ENCODE data around the gene OR8S1. TPM values are rescaled to one million over a fixed set of nuclear protein-coding genes. Genes with fewer than 3 reads are reported as not detected.
A peak's percentile ranks its signal among the peaks of the same experiment; 100 is the strongest.

OR8S1 gene
- total and polyA plus RNA-seq, 2 of the 8 experiments (the other 6 are each of a cell fraction or from before 2014, with no cell fraction given), result not detected

DNA sequence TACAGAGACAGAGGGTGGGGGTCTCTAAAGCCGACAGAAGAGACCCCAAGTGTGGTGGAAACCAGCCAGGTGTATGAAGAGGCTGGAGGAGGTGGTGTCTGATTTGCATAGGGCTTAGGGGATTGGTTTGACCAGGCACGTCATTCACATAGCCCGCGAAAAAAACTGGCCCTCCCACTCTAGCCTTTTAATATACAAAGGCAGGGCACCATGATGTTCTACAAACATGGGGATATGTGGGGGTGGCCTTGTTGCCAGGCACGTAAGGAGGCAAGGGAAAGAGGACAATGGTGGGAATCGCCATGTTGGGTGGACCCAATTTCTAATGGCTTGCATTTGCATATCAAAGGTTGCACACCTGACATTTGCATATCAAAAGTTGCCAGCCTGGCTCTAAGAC, 31.2 kb downstream of the OR8S1 start:
- FAIRE-seq, result peak; percentile 50
- POLR2A ChIA-PET (ENCODE audit: partially characterized antibody), result interaction anchor here (1.4 kb wide), 1 partner anchor 11 kb away, joined by 3 read pairs; no protein-coding TSS in a partner anchor
- Histone ChIP-seq H3K27me3 (replicated peaks in 1 of 4; ENCODE audit: control insufficient read depth in 3 of 4, extremely low read depth in 1 of 4, insufficient read depth in 3 of 4, low read length in 3 of 4) (no peaks in the 10 kb centered on the region), H3K23me2 (ENCODE audit: low read depth, low read length) (no peaks in the 10 kb centered on the region), H4K20me1 (replicated peaks in 1 of 2; ENCODE audit: control insufficient read depth in 1 of 2, insufficient read depth in 2 of 2, low read length in 2 of 2) (no peaks in the 10 kb centered on the region), H2BK20ac (ENCODE audit: low read length) (no peak overlapping the region), H3K56ac (replicated peaks; ENCODE audit: insufficient read length, low read depth, low read length) (no peak overlapping the region), H3K18ac (ENCODE audit: extremely low read depth, low read length) (no peak overlapping the region; the same call in 1 of the 2 replicates), H3K27ac (ENCODE audit: low read depth, low read length) (no peak overlapping the region), H3K79me2 (ENCODE audit: control insufficient read depth in 1 of 2, insufficient read depth in 2 of 2, low read length in 2 of 2) (no peaks in the 10 kb centered on the region), H2AK5ac (ENCODE audit: low read depth, low read length) (no peak overlapping the region), H2BK15ac (ENCODE audit: low read length) (peak overlapping the region; percentile 61; the same call in 1 of the 2 replicates), H3K4me1 (replicated peaks in 1 of 4; ENCODE audit: control insufficient read depth in 3 of 4, insufficient read depth in 4 of 4, low read length in 3 of 4) (peaks cover 0 to 7% (median 2%) of the 10 kb centered on the region in 4 experiments; a peak in 1 of 7 replicates), H3K4me2 (ENCODE audit: insufficient read depth in 1 of 2, low read depth in 2 of 2, low read length in 2 of 2) (no peak overlapping the region), H3K23ac (ENCODE audit: insufficient read length) (no peak overlapping the region), H2BK12ac (ENCODE audit: low read depth, low read length) (no peak overlapping the region), H2BK120ac (replicated peaks; ENCODE audit: low read depth, low read length) (no peak overlapping the region), H4K5ac (ENCODE audit: insufficient read length, low read depth, low read length) (no peak overlapping the region), H3K14ac (ENCODE audit: insufficient read length) (no peak overlapping the region), H3K79me1 (ENCODE audit: low read depth, low read length) (no peaks in the 10 kb centered on the region), H3K4me3 (ENCODE audit: extremely low read depth in 1 of 4, insufficient read depth in 2 of 4, low read depth in 3 of 4, low read length in 4 of 4) (no peak overlapping the region), H3K9ac (replicated peaks in 1 of 4; ENCODE audit: extremely low read depth in 1 of 4, low read depth in 3 of 4, low read length in 3 of 4) (no peak overlapping the region), H3K36me3 (ENCODE audit: control insufficient read depth in 2 of 4, insufficient read depth in 4 of 4, low read length in 3 of 4) (no peaks in the 10 kb centered on the region), H2AFZ (ENCODE audit: low read length) (no peak overlapping the region), H4K8ac (ENCODE audit: extremely low read depth, insufficient read depth, low read length) (no peak overlapping the region), H3K4ac (replicated peaks; ENCODE audit: insufficient read length, low read depth, low read length) (no peak overlapping the region), H3K9me3 (ENCODE audit: insufficient read depth in 2 of 2, low read depth in 1 of 2, low read length in 1 of 2) (peaks cover 4 to 5% of the 10 kb centered on the region in 2 experiments; a peak in 2 of 4 replicates), H4K91ac (replicated peaks; ENCODE audit: insufficient read length, low read length) (no peak overlapping the region), H2BK5ac (ENCODE audit: low read depth, low read length) (no peak overlapping the region)
- no peak for DNase-seq (ENCODE audit: low read depth in 1 of 2, low spot score in 2 of 2)
- TF ChIP-seq YY1 (IDR thresholded peaks at IDR 0.05; ENCODE audit: low read depth, low read length) (peak; percentile 75; the same call in 1 of the 2 replicates), RFX5 (IDR thresholded peaks at IDR 0.05; ENCODE audit: borderline replicate concordance, low read depth, low read length) (no peak), POU5F1 (IDR thresholded peaks at IDR 0.05; ENCODE audit: low read depth, low read length) (peak; percentile 62; the same call in 1 of the 2 replicates), TAF7 (optimal IDR thresholded peaks at IDR 0.05; ENCODE audit: borderline replicate concordance, low read depth, low read length) (no peak)
- TF ChIP-seq, protein P1, sequence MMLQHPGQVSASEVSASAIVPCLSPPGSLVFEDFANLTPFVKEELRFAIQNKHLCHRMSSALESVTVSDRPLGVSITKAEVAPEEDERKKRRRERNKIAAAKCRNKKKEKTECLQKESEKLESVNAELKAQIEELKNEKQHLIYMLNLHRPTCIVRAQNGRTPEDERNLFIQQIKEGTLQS (IDR thresholded peaks at IDR 0.05; ENCODE audit: insufficient read depth, low read depth, low read length), result no peak
- TF ChIP-seq, protein P2, sequence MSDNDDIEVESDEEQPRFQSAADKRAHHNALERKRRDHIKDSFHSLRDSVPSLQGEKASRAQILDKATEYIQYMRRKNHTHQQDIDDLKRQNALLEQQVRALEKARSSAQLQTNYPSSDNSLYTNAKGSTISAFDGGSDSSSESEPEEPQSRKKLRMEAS (IDR thresholded peaks at IDR 0.05), result no peak
- 91% methylated on average over 6 of the region's 6 CpGs; no CpG with 5 or more reads in 1 of the 2 experiments for WGBS, 2 experiments (ENCODE audit: extremely low coverage in 1 of 2, insufficient coverage in 1 of 2, insufficient read length in 1 of 2, insufficient replicate concordance in 2 of 2, low coverage in 1 of 2, low lambda C conversion rate in 2 of 2, missing lambda C conversion rate in 1 of 2)
- CTCF ChIA-PET (ENCODE audit: partially characterized antibody), result interaction anchor here (0.6 to 1.9 kb wide), 3 partner anchors 13 to 62 kb away, joined by 3 to 12 read pairs (median 9); no protein-coding TSS in a partner anchor

Measured in H1 (cell line).